HT1080 (cell line): ENCODE results near the gene CA5B. TPM values are rescaled to one million over a fixed set of nuclear protein-coding genes. Genes with fewer than 3 reads are reported as not detected.
A peak's percentile ranks its signal among the peaks of the same experiment; 100 is the strongest.
"Not testable (repeated sequence)": the region's sequence is repeated elsewhere in the genome, so short reads cannot be mapped to it uniquely, and the experiment has no call there.

ENCODE experiments used
- DNase-seq: peaks from one replicate; pipeline ENCODE4 v3.0.0-alpha.2; 2015; ENCODE audit warnings: low read depth
- small RNA-seq: library from RNA; depleted of rRNA; stranded (forward); fragments of <200 nt; gene quantifications from one replicate; pipeline ENCODE3, GENCODE V24; 2014
- total RNA-seq: library from RNA; depleted of rRNA; stranded (reverse); fragments of >200 nt; shearing (Covaris generic); gene quantifications from 2 replicates; pipeline ENCODE4 v1.2.3, GENCODE V29; 2014; rRNA removed

CA5B gene
- total RNA-seq, 1 experiment from 2014 or later = 1.6 TPM

DNA sequence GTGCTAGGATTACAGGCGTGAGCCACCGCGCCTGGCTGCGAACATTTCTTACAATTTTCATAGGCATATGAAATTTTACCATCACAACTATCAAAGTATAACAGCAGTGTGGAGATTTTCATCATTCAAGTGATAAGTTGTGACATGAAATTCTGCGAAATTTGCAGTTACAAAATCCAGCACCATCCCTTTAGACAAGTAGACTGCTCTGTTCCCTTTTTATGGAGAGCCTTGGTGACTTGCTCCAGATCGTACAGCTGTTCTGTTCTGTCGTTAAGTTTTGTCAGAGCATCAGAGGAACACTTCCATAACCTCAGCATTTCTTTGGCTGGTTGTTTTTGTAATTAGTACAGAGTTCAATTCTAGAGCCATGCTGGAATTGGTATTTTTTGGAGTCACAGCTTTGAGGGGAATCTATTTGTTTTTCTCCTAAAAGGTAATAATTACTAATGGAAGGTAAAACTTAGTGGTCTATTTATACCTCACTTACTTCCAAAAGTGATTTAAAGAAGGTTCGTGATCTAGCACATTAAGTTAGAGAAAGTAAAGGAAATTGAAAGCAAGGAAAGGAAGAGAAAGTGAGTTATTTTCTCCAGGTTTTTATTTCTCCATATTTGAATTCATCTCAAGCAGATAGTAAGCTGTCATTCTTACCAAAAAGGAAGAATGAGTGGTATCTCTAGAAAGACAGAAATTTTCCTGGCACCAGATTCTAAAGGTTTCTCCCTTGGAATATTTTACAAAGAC, 74.3 kb downstream of the CA5B start:
- no peak for DNase-seq

DNA sequence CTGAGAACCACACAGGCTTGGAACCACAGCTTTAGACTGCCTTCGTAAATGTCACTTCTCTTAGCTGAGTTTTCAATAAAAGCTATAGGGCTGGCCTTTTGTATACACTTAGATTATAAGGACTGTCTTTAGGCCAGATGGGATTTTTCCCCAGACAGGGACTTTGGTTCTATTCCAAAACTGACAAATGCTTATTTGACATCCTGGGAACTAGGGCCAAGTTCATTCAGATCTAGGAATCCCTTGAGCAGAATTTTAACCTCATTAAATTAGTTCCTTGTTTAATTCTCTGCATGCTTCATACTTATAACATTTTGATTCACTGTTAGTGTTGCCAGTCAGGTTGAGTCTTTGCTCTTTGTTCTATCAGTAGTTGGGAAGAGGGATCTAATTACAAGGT, 75.3 kb downstream of the CA5B start:
- no peak for DNase-seq

DNA sequence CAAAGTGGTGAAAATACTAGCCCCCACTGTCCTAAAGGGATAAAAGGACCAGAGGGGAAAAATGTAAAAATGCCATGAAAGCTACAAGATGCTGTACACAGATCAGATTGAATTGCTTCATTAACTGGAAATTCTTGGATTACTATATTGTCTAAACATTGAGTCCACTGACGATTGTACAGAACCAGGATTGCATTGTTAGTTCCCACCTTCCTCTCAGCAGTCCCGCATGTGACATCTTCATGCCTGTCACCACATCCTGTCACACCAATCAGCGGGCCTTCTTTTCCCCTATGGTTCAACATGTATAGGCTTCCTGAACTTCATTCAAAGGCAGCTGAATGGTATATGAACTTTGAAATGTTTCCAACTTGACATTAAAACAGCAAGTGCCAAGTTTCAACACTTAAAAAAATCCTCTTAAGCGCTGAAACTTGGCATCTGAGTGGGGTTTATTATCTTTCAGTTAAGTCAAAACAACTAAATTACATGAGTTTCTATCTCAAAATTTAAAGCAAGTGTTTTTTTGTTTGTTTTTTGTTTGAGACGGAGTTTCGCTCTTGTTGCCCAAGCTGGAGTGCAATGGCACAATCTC, 76.8 kb downstream of the CA5B start:
- DNase-seq = no peak

DNA sequence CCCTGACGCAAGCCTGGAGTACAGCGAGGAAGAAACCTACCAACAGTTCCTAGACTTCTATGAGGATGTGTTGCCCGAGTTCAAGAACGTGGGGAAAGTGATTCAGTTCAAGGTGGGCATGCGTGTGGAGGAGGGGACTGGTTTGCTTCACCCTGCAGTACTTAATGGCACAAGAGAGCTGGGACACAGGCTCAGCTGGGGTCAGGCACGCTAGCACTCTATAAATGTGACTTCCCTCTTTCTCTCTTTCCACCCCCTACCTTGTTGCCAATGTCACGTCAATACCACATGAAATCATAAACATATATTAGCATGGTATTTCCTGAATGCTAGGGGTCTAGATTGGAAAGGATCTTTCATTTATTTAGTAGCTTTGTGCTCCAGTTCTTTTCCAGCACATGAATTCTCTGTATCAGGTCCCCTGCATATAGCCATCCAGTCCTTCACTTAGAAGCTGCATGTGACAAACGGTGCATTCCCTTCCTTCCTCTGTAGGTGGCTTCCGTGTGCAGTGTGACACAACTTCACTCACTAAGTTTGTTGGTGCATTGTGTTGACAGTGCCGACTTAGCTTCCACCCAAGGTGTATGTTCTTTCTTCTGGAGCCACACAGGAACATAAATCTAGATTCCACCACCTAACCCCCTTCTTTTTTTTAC, 77.8 kb downstream of the CA5B start:
- peak; percentile 6 for DNase-seq

DNA sequence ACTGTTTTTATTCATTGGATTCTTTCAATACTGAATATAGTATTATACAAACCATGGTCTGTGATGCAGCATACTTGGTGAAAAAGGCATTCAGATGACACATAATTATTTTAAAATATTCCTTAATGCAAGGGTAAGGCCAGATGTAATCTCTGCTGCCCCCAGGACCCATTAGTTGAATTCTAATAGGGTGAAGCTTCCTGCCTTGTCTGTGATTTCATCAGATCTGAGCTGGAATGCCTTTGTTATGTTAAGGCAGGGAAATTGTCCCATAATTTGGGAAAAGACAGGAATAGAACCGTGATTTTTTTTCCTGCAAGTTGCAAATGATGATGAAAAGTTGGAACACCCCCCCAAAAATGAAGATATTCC, 78.4 kb downstream of the CA5B start:
- no peak for DNase-seq

DNA sequence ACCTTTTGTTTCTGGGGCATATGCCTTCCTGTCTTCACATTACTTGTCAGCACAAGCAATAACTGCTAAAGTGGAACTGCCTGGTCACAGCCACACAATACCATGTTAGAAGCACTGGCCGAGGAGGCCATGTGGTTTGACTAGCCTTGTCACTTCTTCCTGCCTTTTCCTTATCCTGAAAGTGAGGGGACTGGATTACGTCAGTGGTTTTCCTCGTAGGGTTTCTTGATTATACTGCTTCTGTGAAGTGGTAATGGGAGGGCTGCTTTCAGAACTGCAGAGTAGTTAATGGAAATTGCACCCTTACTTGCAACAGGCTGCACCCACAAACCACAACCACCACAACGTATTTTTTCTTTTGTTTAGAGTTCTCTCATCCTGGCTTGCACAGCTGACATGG, 78.8 kb downstream of the CA5B start:
- no peak for DNase-seq

DNA sequence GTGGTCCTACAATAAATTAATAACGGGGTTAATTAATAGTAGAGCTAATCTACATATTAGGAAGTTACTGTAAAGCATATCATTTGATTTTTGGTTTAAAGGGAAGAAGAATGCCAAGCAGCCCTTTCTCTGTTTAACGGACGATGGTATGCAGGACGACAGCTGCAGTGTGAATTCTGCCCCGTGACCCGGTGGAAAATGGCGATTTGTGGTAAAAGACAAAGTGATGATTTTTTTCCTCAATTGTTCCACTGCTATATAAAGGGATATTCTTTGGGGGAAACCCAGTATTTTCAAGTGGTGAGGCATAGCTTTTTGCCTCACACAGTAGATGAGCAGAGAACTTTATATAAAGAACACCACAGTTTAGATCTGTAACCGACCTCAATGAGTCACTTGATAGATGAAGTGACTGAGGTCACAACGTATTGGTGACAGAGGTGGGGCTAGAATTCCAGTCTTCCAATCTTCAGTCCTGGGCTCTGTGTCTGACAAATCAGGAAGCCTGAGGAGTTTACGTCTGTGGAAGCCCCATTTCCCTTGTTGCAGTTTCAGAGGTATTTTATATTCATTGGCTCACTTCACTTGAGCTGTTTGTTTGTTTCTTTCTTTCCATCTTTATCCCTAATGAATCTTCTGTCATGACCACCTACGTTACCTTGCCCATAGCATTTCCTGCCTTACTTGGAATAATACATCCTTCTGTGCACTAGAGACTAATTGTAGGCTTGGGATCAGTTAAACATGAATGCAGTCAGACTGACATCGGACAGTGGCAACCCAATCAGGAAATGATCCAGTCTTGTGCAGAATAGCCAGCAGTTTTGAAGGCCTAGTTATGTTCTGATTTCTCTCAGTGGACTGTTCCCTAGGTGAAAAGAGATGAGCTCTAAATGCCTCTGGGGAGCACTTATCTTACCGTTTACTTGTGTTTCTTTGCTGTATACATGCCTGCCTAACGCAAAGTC, 82.3 kb downstream of the CA5B start:
- peak; percentile 0 for DNase-seq

DNA sequence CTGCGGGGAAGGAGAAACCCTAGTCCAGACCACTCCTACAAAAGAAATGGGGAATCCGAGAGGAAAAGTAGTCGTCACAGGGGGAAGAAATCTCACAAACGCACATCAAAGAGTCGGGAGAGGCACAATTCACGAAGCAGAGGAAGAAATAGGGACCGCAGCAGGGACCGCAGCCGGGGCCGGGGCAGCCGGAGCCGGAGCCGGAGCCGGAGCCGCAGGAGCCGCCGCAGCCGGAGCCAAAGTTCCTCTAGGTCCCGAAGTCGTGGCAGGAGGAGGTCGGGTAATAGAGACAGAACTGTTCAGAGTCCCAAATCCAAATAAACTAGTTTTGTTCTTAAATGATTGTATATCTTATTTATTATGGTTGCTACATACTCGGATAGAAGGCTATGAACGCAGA, 84.9 kb downstream of the CA5B start:
- no peak for DNase-seq

DNA sequence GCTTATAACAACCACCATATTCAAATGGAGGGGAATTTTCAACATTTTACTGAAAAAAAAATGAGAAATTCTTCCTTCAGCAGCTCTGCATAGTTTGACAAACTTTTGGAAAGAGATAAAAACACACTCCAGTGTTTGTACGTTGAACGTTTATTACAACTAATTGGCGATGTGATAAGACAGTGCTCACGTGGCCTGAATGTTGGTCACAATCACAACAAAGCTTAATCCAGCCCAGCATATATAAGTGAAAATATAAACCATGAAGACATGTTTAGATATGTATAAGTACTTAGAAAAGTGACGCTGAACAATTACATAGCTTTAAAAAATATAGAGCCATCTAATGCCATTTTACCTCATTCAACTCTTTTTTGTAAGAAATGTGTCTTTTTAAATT, 87.9 kb downstream of the CA5B start:
- no peak for DNase-seq

DNA sequence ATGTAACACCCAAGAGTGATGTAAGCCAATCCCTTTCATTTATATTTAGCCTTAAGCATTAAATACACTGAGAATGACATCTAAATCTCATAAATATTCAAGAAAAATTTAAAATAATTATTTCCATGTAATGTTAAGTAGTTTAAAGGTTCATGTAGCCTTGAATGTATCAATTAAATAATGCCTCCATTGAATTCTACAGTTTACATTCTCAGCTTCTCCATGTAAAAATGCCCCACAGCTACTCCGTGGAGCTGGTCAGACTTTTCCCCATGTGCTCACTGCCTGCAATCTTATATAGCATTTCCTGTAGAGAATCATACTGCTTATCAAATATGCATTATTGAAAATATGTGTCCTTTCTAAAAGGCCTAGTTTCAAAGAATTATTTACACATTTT, 91.1 kb downstream of the CA5B start:
- no peak for DNase-seq

DNA sequence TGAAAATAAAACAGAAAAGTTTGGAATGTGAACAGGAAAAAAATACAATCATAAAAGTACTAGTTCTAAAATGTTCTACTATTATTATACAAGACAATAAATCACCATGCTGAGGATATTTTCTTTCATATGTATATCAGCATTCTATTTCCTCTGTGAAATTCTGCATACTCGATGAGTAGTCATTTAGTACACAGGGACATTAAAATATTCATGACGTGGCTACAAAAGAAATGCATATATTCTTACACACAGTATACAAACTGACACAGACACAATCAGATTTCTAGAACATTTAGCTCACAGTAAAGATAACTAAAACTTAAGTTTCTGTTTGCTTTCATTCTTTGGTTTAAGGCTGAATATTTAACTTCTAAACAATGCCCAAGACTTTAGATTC, 93.3 kb downstream of the CA5B start:
- not testable (repeated sequence) for DNase-seq

DNA sequence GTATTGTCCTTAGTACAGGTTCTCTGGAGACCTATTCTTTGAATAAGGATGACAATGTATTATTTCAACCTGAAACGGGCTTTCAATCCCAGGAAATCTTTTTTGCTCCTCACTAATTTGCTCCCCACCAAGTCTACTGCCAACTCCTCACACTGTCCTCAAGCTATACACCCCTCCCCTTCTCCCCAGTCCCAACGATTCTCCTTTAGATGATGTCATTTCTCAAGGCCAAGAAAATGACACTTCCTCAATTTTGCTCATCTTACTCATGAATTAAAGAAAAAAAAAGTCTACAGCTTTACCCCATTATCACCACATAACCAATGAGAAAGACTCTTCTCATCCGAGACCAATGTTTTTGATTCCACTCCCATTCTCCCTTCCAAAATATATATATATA, 96.0 kb downstream of the CA5B start:
- no peak for DNase-seq

DNA sequence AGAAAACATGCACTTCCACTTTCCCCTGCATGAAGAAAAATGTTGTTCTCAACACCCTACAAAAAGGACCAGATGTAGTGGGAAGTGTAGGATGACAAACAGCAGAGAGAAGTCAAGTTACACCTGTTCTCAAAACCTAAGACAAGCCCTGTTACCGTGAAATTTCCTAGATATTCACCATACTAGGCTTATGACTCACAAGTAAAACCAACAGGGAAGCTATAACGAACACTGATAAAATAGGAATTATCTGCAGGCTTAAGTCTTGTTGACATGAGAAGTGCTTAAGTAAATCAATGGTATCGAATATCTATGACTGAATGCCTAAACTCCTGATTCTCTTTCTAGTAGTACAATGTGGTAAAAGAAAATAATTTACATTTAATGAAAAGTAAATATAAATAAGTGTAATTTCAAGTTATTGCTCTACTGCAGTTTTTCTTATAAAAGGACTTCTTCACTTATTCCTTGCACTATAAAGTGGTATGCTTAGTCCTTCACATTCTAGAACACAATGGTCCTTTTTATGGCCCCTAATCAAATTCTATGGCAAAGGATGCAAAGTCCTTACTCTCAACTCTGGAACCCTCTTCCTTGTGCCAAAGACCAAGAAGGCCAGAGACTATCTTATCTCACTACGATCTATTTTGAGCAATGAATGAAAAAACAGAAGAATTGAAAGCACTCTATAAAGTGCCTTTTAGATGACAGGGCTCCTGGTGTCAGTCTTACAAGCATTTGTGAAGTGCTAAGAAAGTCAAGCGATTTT, 96.9 kb downstream of the CA5B start:
- DNase-seq = no peak

Small RNA genes within 50 kb of the gene (small RNA-seq; reads per million reads assigned to genes)
- gene RF00409 = not detected

Other genes with a start within 250 kb of the CA5B start
- gene PIR, start 244.9 kb upstream of the CA5B start, total RNA-seq = 15.6 and 19.3 TPM in 2 replicates
- gene BMX, start 237.5 kb upstream of the CA5B start, total RNA-seq = 0.34 TPM in 1 of 2 replicates, not detected in the other
- not detected in 2 replicates for gene ACE2, start 137.3 kb upstream of the CA5B start, total RNA-seq
- not detected in 2 replicates for gene CLTRN, start 73.5 kb upstream of the CA5B start, total RNA-seq
- 1.0 and 2.6 TPM in 2 replicates for gene ZRSR2, start 52.2 kb downstream of the CA5B start, total RNA-seq
- 63.3 and 67.6 TPM in 2 replicates for gene AP1S2, start 116.5 kb downstream of the CA5B start, total RNA-seq